OCI-LY1 (cell line): Measurements from ENCODE around the gene INPP5J.

ENCODE experiments used
- EZH2 ChIP-seq: fragments of 200-600 bp; sonication (generic), shearing (Covaris generic); IDR thresholded peaks from 2 replicates; pipeline ENCODE4 v1.8.0; 2017; ENCODE audit warnings: borderline replicate concordance, mixed run types, mild to moderate bottlenecking, antibody characterized with exemption, low read length, moderate library complexity, mixed read lengths
- TF ChIP-seq, protein P1 (sequence below): fragments of 200-600 bp; sonication (generic), shearing (Covaris generic); IDR thresholded peaks from 2 replicates; pipeline ENCODE4 v1.5.1; 2017; ENCODE audit warnings: mild to moderate bottlenecking, antibody characterized with exemption, low read length, moderate library complexity, mixed read lengths

GRCh38 chr22:31179345-31179744 lies 56.6 kb downstream of the INPP5J start:
- TF ChIP-seq, protein P1, sequence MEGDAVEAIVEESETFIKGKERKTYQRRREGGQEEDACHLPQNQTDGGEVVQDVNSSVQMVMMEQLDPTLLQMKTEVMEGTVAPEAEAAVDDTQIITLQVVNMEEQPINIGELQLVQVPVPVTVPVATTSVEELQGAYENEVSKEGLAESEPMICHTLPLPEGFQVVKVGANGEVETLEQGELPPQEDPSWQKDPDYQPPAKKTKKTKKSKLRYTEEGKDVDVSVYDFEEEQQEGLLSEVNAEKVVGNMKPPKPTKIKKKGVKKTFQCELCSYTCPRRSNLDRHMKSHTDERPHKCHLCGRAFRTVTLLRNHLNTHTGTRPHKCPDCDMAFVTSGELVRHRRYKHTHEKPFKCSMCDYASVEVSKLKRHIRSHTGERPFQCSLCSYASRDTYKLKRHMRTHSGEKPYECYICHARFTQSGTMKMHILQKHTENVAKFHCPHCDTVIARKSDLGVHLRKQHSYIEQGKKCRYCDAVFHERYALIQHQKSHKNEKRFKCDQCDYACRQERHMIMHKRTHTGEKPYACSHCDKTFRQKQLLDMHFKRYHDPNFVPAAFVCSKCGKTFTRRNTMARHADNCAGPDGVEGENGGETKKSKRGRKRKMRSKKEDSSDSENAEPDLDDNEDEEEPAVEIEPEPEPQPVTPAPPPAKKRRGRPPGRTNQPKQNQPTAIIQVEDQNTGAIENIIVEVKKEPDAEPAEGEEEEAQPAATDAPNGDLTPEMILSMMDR, result no peak
- no peak for TF ChIP-seq EZH2
